K562 (cell line): ENCODE data around the gene PHLDB3. TPM values are rescaled to one million over a fixed set of nuclear protein-coding genes. Genes with fewer than 3 reads are reported as not detected.

Experiments
- BACH1 ChIP-seq: fragments of 200-800 bp; sonication (Bioruptor generic); IDR thresholded peaks from 2 replicates; pipeline ENCODE4 v1.6.1; 2016; ENCODE audit warnings: missing genetic modification characterization, missing compliant biosample characterization
- CREB3 ChIP-seq: fragments of 450-650 bp; conservative IDR thresholded peaks from 2 replicates; pipeline ENCODE4 v1.6.1; 2016; ENCODE audit warnings: missing genetic modification characterization, low read depth, mild to moderate bottlenecking, missing compliant biosample characterization, moderate library complexity
- ETV6 ChIP-seq, 3 experiments: fragments of 150-350 bp in 1 of 3; sonication (generic) in 1 of 3; formaldehyde crosslinking in 1 of 3; IDR thresholded peaks; 2 replicates each; pipeline versions ENCODE4 v1.6.1 to v1.8.0; 2014 to 2022; ENCODE audit warnings: borderline replicate concordance in 2 of 3, low read depth in 2 of 3, antibody characterized with exemption in 1 of 3, low read length in 1 of 3, mild to moderate bottlenecking in 1 of 3, missing genetic modification reagents in 1 of 3
- GABPA ChIP-seq: fragments of 200-800 bp; sonication (Bioruptor generic); conservative IDR thresholded peaks from 2 replicates; pipeline ENCODE4 v1.6.1; 2016; ENCODE audit warnings: low read depth, missing genetic modification characterization, missing compliant biosample characterization
- NFE2L1 ChIP-seq: fragments of 450-650 bp; IDR thresholded peaks from 2 replicates; pipeline ENCODE4 v1.6.1; 2016; ENCODE audit warnings: missing genetic modification characterization, low read depth, mild to moderate bottlenecking, missing compliant biosample characterization, moderate library complexity, borderline replicate concordance
- SMAD1 ChIP-seq: fragments of 150-350 bp; IDR thresholded peaks from 2 replicates; pipeline ENCODE4 v1.6.1; 2014; ENCODE audit warnings: low read length, low read depth; ENCODE audit not compliant: partially characterized antibody
- TCF7L2 ChIP-seq: fragments of 150-350 bp; IDR thresholded peaks from 2 replicates; pipeline ENCODE4 v1.6.1; 2016; ENCODE audit warnings: low read depth, mild to moderate bottlenecking, low read length, moderate library complexity
- ZNF121 ChIP-seq: sonication (generic); formaldehyde crosslinking; conservative IDR thresholded peaks from 2 replicates; pipeline ENCODE4 v1.8.0; 2022; ENCODE audit warnings: missing genetic modification reagents
- ZNF318 ChIP-seq, 2 experiments: fragments of 450-650 bp; IDR thresholded peaks; 2 replicates each; pipeline ENCODE4 v1.6.1; 2016; ENCODE audit warnings: mild to moderate bottlenecking in 2 of 2, borderline replicate concordance in 1 of 2, low read depth in 1 of 2, moderate library complexity in 1 of 2
- polyA plus RNA-seq, 8 experiments: library from polyadenylated mRNA; depleted of rRNA in 4 of 8; stranded (reverse) in 5 of 8; unstranded in 3 of 8; fragments of >200 nt; fragmentation: Nextera tagmentation in 2 of 8; fragmentation: Illumina TruSeq in 1 of 8; extraction: Ambion mirVana in 2 of 8; extraction: Trizol in 1 of 8; gene quantifications; 2 replicates each; pipeline versions ENCODE4 v1.2.1 to v1.2.3, GENCODE V29; 2011 to 2014; ENCODE audit warnings: inconsistent platforms in 1 of 8, missing spikeins in 1 of 8
- total RNA-seq, 7 experiments: library from RNA; depleted of rRNA in 6 of 7; stranded (reverse); fragments of >200 nt in 6 of 7; fragmentation: Illumina TruSeq in 2 of 7; extraction: Trizol in 2 of 7; gene quantifications; 2 replicates each; pipeline versions ENCODE4 v1.2.1 to v1.2.3, GENCODE V29; 2011 to 2021; ENCODE audit warnings: low replicate concordance in 1 of 7

The PHLDB3 gene
- total and polyA plus RNA-seq, 9 of the 15 experiments (the other 6 are each of a cell fraction or from before 2014, with no cell fraction given), result 0.04 to 23.5 (median 3.9) TPM

GRCh38 chr19:43441716-43442115 lies 62.8 kb downstream of the PHLDB3 start (continued):
- TF ChIP-seq ETV6 (IDR thresholded peaks at IDR 0.05; ENCODE audit: borderline replicate concordance in 1 of 2, low read depth in 2 of 2, low read length in 1 of 2) (no peak), ETV6 (CRISPR knock-in tag; IDR thresholded peaks at IDR 0.05; ENCODE audit: borderline replicate concordance) (no peak), BACH1 (tag) (no peak), ZNF318 (IDR thresholded peaks at IDR 0.05; ENCODE audit: borderline replicate concordance in 1 of 2, low read depth in 1 of 2) (no peak), NFE2L1 (tag) (no peak), SMAD1 (no peak), CREB3 (tag) (no peak), GABPA (tag) (no peak), ZNF121 (CRISPR knock-in tag) (no peak), TCF7L2 (no peak)
